Measurements from ENCODE around the gene MYO7A.

Gene MYO7A

GRCh38 chr11:77182542-77183430 is 54.7 kb downstream of the MYO7A start:
- DNase-seq (ENCODE audit: low read depth): no peak
- H3K4me3 ChIP-seq (ENCODE audit: low read depth, low read length): no peak overlapping the region
- no peak for TF ChIP-seq CTCF (IDR thresholded peaks at IDR 0.05; ENCODE audit: insufficient read depth, low read depth, low read length, missing control alignments)

- no peak for DNase-seq (ENCODE audit: low read depth)
- no peak overlapping the region for H3K4me3 ChIP-seq (ENCODE audit: low read depth, low read length)
- TF ChIP-seq CTCF (IDR thresholded peaks at IDR 0.05; ENCODE audit: insufficient read depth, low read depth, low read length, missing control alignments): no peak
These were observed 55.5 kb downstream of the MYO7A start for GRCh38 chr11:77183431-77183984.

- DNase-seq (ENCODE audit: low read depth): no peak
- no peak overlapping the region for H3K4me3 ChIP-seq (ENCODE audit: low read depth, low read length)
- no peak for TF ChIP-seq CTCF (IDR thresholded peaks at IDR 0.05; ENCODE audit: insufficient read depth, low read depth, low read length, missing control alignments)
These were observed 56.3 kb downstream of the MYO7A start for GRCh38 chr11:77184136-77184860.

- no peak for TF ChIP-seq CTCF (IDR thresholded peaks at IDR 0.05; ENCODE audit: insufficient read depth, low read depth, low read length, missing control alignments)
- no peak for DNase-seq (ENCODE audit: low read depth)
- no peak overlapping the region for H3K4me3 ChIP-seq (ENCODE audit: low read depth, low read length)
These were observed 58.3 kb downstream of the MYO7A start for GRCh38 chr11:77186302-77186701.

GRCh38 chr11:77187111-77187750 is 59.2 kb downstream of the MYO7A start:
- no peak for DNase-seq (ENCODE audit: low read depth)
- H3K4me3 ChIP-seq (ENCODE audit: low read depth, low read length): no peak overlapping the region
- TF ChIP-seq CTCF (IDR thresholded peaks at IDR 0.05; ENCODE audit: insufficient read depth, low read depth, low read length, missing control alignments): no peak

- no peak overlapping the region for H3K4me3 ChIP-seq (ENCODE audit: low read depth, low read length)
- DNase-seq (ENCODE audit: low read depth): peak; percentile 78
- peak; percentile 83 for TF ChIP-seq CTCF (IDR thresholded peaks at IDR 0.05; ENCODE audit: insufficient read depth, low read depth, low read length, missing control alignments)
These were observed 60.0 kb downstream of the MYO7A start for GRCh38 chr11:77187776-77188632.
